Stimulated activated CD8-positive, alpha-beta memory T cell treated with anti-CD3 and anti-CD28 coated beads, Interleukin-2, amount 100 ng/mL, for 48 hours (primary cell): ENCODE measurements around the gene HPS6.

Experiments
- DNase-seq, 2 donors: peaks; one replicate each; pipeline ENCODE4 v3.0.0-alpha.2; 2020; ENCODE audit warnings: low read depth in 2 of 2

HPS6 gene

GRCh38 chr10:102068216-102068615 is 3.1 kb downstream of the HPS6 start:
- DNase-seq: no peak

GRCh38 chr10:102069071-102069470 is 3.9 kb downstream of the HPS6 start:
- no peak for DNase-seq

- peak; percentile 59 to 68 for DNase-seq
Observed at GRCh38 chr10:102072673-102073527, 7.8 kb downstream of the HPS6 start.

GRCh38 chr10:102083541-102083940 is 18.4 kb downstream of the HPS6 start:
- DNase-seq: no peak

- DNase-seq: no peak
Observed at GRCh38 chr10:102085336-102085735, 20.2 kb downstream of the HPS6 start.

- no peak for DNase-seq
Observed at GRCh38 chr10:102086196-102086595, 21.0 kb downstream of the HPS6 start.

- DNase-seq: no peak
Observed at GRCh38 chr10:102090772-102091171, 25.6 kb downstream of the HPS6 start.

- DNase-seq: no peak
Observed at GRCh38 chr10:102096449-102096848, 31.3 kb downstream of the HPS6 start.

- no peak for DNase-seq
Observed at GRCh38 chr10:102101152-102101551, 36.0 kb downstream of the HPS6 start.

GRCh38 chr10:102102421-102102820 is 37.3 kb downstream of the HPS6 start:
- DNase-seq: no peak

- no peak for DNase-seq
Observed at GRCh38 chr10:102106998-102107397, 41.8 kb downstream of the HPS6 start.

- no peak for DNase-seq
Observed at GRCh38 chr10:102109166-102110116, 44.3 kb downstream of the HPS6 start.

- DNase-seq: no peak
Observed at GRCh38 chr10:102111276-102111675, 46.1 kb downstream of the HPS6 start.

GRCh38 chr10:102112210-102112817 is 47.2 kb downstream of the HPS6 start:
- no peak for DNase-seq

- no peak for DNase-seq
Observed at GRCh38 chr10:102113261-102113955, 48.3 kb downstream of the HPS6 start.

GRCh38 chr10:102113956-102114857 is 49.1 kb downstream of the HPS6 start:
- no peak for DNase-seq

GRCh38 chr10:102114861-102115618 is 49.9 kb downstream of the HPS6 start:
- DNase-seq: peak; percentile 86 to 87

GRCh38 chr10:102115775-102116174 is 50.6 kb downstream of the HPS6 start:
- no peak for DNase-seq

- no peak for DNase-seq
Observed at GRCh38 chr10:102116656-102117055, 51.5 kb downstream of the HPS6 start.
